ENCODE data around the gene CYFIP1. TPM values are rescaled to one million over a fixed set of nuclear protein-coding genes. Genes with fewer than 3 reads are reported as not detected.

CYFIP1 gene
- total RNA-seq, 1 donor from 2014 or later: 35.6 TPM

- intact Hi-C loops (cut with DNase I): no loop called here
- peak; percentile 60 for DNase-seq (ENCODE audit: low spot score)
Measured at GRCh38 chr15:22952796-22953579, 27.2 kb downstream of the CYFIP1 start.

- intact Hi-C loops (cut with DNase I): no loop called here
- DNase-seq (ENCODE audit: low spot score): peak; percentile 73
Measured at GRCh38 chr15:22951381-22952280, 28.5 kb downstream of the CYFIP1 start.

- intact Hi-C loops (cut with DNase I): no loop called here
- DNase-seq (ENCODE audit: low spot score): no peak
Measured at GRCh38 chr15:22951031-22951380, 29.2 kb downstream of the CYFIP1 start.

- intact Hi-C loops (cut with DNase I): no loop called here
- no peak for DNase-seq (ENCODE audit: low spot score)
Measured at GRCh38 chr15:22950256-22950990, 29.7 kb downstream of the CYFIP1 start.

GRCh38 chr15:22949074-22949547, 31.1 kb downstream of the CYFIP1 start:
- intact Hi-C loops (cut with DNase I): no loop called here
- DNase-seq (ENCODE audit: low spot score): no peak

- intact Hi-C loops (cut with DNase I): no loop called here
- no peak for DNase-seq (ENCODE audit: low spot score)
Measured at GRCh38 chr15:22948056-22948455, 32.1 kb downstream of the CYFIP1 start.

- intact Hi-C loops (cut with DNase I): no loop called here
- no peak for DNase-seq (ENCODE audit: low spot score)
Measured at GRCh38 chr15:22947101-22948000, 32.8 kb downstream of the CYFIP1 start.

GRCh38 chr15:22945071-22945470, 35.1 kb downstream of the CYFIP1 start:
- no peak for DNase-seq (ENCODE audit: low spot score)
- intact Hi-C loops (cut with DNase I): no loop called here

GRCh38 chr15:22944651-22945050, 35.5 kb downstream of the CYFIP1 start:
- intact Hi-C loops (cut with DNase I): loop anchor here (5.0 kb wide), 1 partner anchor 38 kb away; the partner anchor contains the start of gene CYFIP1

GRCh38 chr15:22942877-22943276, 37.3 kb downstream of the CYFIP1 start:
- intact Hi-C loops (cut with DNase I): loop anchor here (5.0 kb wide), 1 partner anchor 39 kb away; the partner anchor contains the start of gene CYFIP1
- DNase-seq (ENCODE audit: low spot score): no peak

More at GRCh38 chr15:22944651-22945050, 35.5 kb downstream of the CYFIP1 start:
- no peak for DNase-seq (ENCODE audit: low spot score)

GRCh38 chr15:22942306-22942855, 37.8 kb downstream of the CYFIP1 start:
- intact Hi-C loops (cut with DNase I): loop anchor here (5.0 kb wide), 1 partner anchor 40 kb away; the partner anchor contains the start of gene CYFIP1

GRCh38 chr15:22941179-22941578, 39.0 kb downstream of the CYFIP1 start:
- intact Hi-C loops (cut with DNase I): loop anchor here (5.0 kb wide), 1 partner anchor 41 kb away; the partner anchor contains the start of gene CYFIP1
- DNase-seq (ENCODE audit: low spot score): no peak

More at GRCh38 chr15:22942306-22942855, 37.8 kb downstream of the CYFIP1 start:
- DNase-seq (ENCODE audit: low spot score): no peak

GRCh38 chr15:22939652-22940061, 40.5 kb downstream of the CYFIP1 start:
- no peak for DNase-seq (ENCODE audit: low spot score)
- intact Hi-C loops (cut with DNase I): loop anchor here (5.0 kb wide), 1 partner anchor 43 kb away; the partner anchor contains the start of gene CYFIP1

- intact Hi-C loops (cut with DNase I): no loop called here
- DNase-seq (ENCODE audit: low spot score): no peak
Measured at GRCh38 chr15:22939051-22939450, 41.1 kb downstream of the CYFIP1 start.

- no peak for DNase-seq (ENCODE audit: low spot score)
- intact Hi-C loops (cut with DNase I): no loop called here
Measured at GRCh38 chr15:22936577-22937472, 43.3 kb downstream of the CYFIP1 start.

GRCh38 chr15:22933641-22934061, 46.5 kb downstream of the CYFIP1 start:
- intact Hi-C loops (cut with DNase I): loop anchor here (5.0 kb wide), 1 partner anchor 34 kb away; no protein-coding TSS in a partner anchor
- no peak for DNase-seq (ENCODE audit: low spot score)
